Astrocyte of the cerebellum (primary cell): ENCODE measurements around the gene RNF144B.

Experiments used
- DNase-seq: peaks from one replicate; pipeline ENCODE4 v3.0.0-alpha.2; 2011; ENCODE audit warnings: low read depth
- H3K4me3 ChIP-seq: 2 replicates; pipeline ENCODE4 v1.5.1; 2011; ENCODE audit warnings: mild to moderate bottlenecking, low read depth, low read length, moderate library complexity
- CTCF ChIP-seq: IDR thresholded peaks from 2 replicates; pipeline ENCODE4 v1.5.1; 2012; ENCODE audit warnings: low read length, low read depth, moderate library complexity, mild to moderate bottlenecking; ENCODE audit errors: missing control alignments
- in situ Hi-C: cut with HindIII; loops from 2 replicates; pipeline ENCODE4 v1.10.0; 2017; ENCODE audit warnings: low sequenced_read_pairs

The RNF144B gene

GRCh38 chr6:18371010-18371409, 16.1 kb upstream of the RNF144B start:
- TF ChIP-seq CTCF, result no peak
- in situ Hi-C loops, result no loop called here
- no peak overlapping the region for H3K4me3 ChIP-seq
- no peak for DNase-seq

DNA sequence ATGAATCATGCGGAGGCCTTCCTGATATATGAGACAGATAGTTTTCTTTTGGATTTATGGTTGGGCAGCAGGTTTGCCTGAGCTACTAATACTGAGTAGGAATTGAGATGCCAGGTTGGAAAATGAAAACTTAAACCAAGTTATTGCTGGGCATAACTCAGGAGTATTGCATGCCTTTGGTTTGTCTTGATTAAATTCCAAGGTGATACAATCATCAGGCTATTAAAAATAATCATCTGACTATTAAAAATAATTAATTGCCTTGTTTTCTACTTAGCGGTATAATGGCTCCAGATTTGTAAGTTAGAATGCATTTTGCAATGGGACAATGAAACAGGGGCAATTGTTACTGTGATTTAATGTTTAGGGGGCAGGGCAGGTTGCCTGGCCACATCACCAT, 15.5 kb upstream of the RNF144B start:
- TF ChIP-seq CTCF, result no peak
- no peak overlapping the region for H3K4me3 ChIP-seq
- DNase-seq, result no peak
- in situ Hi-C loops, result no loop called here

DNA sequence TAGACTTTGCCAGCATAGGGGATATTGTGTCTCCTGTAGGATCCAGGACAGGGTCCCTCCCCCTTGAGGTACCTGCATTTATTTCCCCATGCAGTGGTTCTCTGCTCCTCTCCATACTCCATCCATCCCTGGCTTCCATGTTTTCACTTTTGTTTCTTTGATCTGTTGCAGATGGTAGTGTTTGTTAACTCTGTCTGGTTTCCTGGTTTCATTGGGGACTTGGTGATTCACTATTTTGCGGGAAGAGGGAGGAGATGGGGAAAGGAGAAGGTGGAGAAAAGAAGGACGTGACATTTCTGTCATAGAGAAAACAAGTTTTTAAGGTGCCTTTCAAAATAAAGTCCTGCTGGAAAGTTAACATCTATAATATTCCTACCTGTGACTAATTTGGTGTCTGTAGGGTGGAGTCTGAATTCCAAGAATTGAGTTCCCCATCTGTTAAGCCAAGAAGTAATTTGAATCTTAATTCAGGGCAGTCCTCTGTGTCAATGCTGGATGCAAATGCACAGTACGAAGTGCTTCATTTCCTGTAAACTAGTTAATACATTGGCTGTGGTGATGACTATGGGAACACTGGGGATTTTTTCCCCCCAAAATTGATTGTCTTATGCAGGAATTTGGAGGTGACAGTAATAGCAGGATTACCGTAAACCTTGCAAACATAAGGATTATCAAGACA, 6.9 kb upstream of the RNF144B start:
- no peak for TF ChIP-seq CTCF
- in situ Hi-C loops, result no loop called here
- no peak for DNase-seq
- no peak overlapping the region for H3K4me3 ChIP-seq

DNA sequence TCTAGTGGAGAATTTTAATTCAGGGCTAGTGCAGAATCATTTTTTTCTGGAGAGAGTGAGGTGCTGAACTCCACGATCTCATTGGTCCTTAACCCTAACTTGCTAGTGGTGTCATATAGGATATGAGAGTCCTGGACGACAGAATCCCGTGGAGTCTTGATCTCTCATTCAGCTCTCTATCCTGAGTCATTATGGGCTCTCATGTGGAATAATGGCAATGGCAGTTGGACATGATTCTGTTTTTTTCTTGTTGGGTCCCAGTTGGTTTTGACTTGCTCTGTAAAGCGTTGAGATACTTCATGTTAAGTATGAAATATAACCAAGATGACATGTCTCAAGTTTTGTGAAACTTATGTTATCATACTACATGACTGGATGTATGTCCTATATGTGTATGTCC, 6.3 kb upstream of the RNF144B start:
- H3K4me3 ChIP-seq, result no peak overlapping the region
- TF ChIP-seq CTCF, result no peak
- no peak for DNase-seq
- in situ Hi-C loops, result no loop called here

GRCh38 chr6:18383441-18383840, 3.7 kb upstream of the RNF144B start:
- no peak for DNase-seq
- in situ Hi-C loops, result no loop called here
- no peak for TF ChIP-seq CTCF
- H3K4me3 ChIP-seq, result no peak overlapping the region

DNA sequence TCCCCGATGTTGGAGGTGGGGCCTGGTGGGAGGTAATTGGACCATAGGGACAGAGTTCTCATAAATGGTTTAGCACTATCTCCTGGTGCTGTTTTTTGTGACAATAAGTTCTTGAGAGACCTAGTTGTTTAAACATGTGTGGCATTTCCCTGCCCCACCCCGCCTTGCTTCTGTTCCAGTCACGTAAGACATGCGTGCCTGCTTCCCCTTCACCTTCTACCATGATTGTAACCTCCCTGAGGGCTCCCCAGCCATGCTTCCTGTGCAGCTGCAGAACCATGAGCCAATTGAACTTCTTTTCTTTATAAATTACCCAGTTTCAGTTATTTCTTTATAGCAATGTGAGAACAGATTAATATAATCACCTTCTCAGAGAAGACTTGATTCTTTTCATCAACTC, 2.5 kb upstream of the RNF144B start:
- TF ChIP-seq CTCF, result no peak
- no peak overlapping the region for H3K4me3 ChIP-seq
- DNase-seq, result no peak
- in situ Hi-C loops, result no loop called here
